Esophagus muscularis mucosa (tissue), 4 donors: ENCODE results near the gene ADCY10.

Experiments used
- EP300 ChIP-seq: sonication (generic); formaldehyde crosslinking; IDR thresholded peaks from one replicate; pipeline ENCODE4 v1.6.1; 2017; ENCODE audit warnings: antibody characterized with exemption
- POLR2A ChIP-seq: fragments of 450-650 bp; IDR thresholded peaks from one replicate; pipeline ENCODE4 v1.6.1; 2017; ENCODE audit warnings: antibody characterized with exemption, moderate library complexity, mild to moderate bottlenecking, low read depth
- POLR2AphosphoS5 ChIP-seq, 2 donors: sonication (generic); formaldehyde crosslinking; IDR thresholded peaks; one replicate each; pipeline ENCODE4 v1.6.1; 2017; ENCODE audit warnings: antibody characterized with exemption in 2 of 2
- TF ChIP-seq, protein P1 (sequence below), 3 experiments: fragments of 200-600 bp in 2 of 3; fragments of 450-650 bp in 1 of 3; sonication (generic) in 2 of 3; IDR thresholded peaks; one replicate each; pipeline ENCODE4 v1.5.1; 2017 to 2019; ENCODE audit warnings: antibody characterized with exemption in 3 of 3, mild to moderate bottlenecking in 2 of 3, moderate library complexity in 1 of 3

GRCh38 chr1:167765496-167765895 is 148.4 kb downstream of the ADCY10 start:
- TF ChIP-seq, protein P1, sequence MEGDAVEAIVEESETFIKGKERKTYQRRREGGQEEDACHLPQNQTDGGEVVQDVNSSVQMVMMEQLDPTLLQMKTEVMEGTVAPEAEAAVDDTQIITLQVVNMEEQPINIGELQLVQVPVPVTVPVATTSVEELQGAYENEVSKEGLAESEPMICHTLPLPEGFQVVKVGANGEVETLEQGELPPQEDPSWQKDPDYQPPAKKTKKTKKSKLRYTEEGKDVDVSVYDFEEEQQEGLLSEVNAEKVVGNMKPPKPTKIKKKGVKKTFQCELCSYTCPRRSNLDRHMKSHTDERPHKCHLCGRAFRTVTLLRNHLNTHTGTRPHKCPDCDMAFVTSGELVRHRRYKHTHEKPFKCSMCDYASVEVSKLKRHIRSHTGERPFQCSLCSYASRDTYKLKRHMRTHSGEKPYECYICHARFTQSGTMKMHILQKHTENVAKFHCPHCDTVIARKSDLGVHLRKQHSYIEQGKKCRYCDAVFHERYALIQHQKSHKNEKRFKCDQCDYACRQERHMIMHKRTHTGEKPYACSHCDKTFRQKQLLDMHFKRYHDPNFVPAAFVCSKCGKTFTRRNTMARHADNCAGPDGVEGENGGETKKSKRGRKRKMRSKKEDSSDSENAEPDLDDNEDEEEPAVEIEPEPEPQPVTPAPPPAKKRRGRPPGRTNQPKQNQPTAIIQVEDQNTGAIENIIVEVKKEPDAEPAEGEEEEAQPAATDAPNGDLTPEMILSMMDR (IDR thresholded peaks at IDR 0.05): no peak
- TF ChIP-seq POLR2A (no peak), POLR2AphosphoS5 (IDR thresholded peaks at IDR 0.05) (no peak), EP300 (no peak)
